K562 (cell line): ENCODE measurements around the gene C3orf85. TPM values are rescaled to one million over a fixed set of nuclear protein-coding genes. Genes with fewer than 3 reads are reported as not detected.

Experiments
- ATAC-seq: fragments of 200-7000 bp; cut with Tn5 transposase; 3 replicates; pipeline ENCODE4 v1.9.1; 2020; ENCODE audit warnings: moderate library complexity
- BruUV-seq: library from RNA; stranded (reverse); fragments of 400-500 nt; replicated peaks from 2 replicates; lab custom pipeline; 2021; lab: Mats Ljungman, UMichigan
- CTCF ChIA-PET: fragments of 300-600 bp; formaldehyde crosslinking; extraction: SDS; loops from one replicate; lab custom pipeline; 2021; ENCODE audit warnings: low intra/inter-chr PET ratio; lab: Yijun Ruan, JAX
- POLR2A ChIA-PET: fragments of 300-600, 350-650 bp; sonication (Branson Sonifier 250); formaldehyde crosslinking; extraction: SDS; loops from one replicate; lab custom pipeline; 2021; ENCODE audit warnings: antibody characterized with exemption, inconsistent platforms; lab: Yijun Ruan, JAX
- DNase-seq, 4 experiments: peaks; one replicate each; pipeline versions ENCODE4 v3.0.0 to v3.0.0-alpha.2; 2011 to 2018; ENCODE audit warnings: low spot score in 3 of 4, mixed read lengths in 3 of 4; ENCODE audit errors: extremely low read depth in 1 of 4
- FAIRE-seq: peaks from 2 replicates; lab custom pipeline; 2011; peaks lifted over from hg19 to GRCh38; lab: Jason Lieb, UNC
- H2AFZ ChIP-seq: 2 replicates; pipeline ENCODE4 v1.6.0; 2011; ENCODE audit warnings: low read depth, low read length, control low read depth, inconsistent platforms
- H3K27ac ChIP-seq: fragments of 200-600 bp; 3 replicates; pipeline ENCODE4 v1.8.0; 2011; ENCODE audit warnings: low read depth, mild to moderate bottlenecking, control low read depth, inconsistent platforms, low read length, moderate library complexity, mixed read lengths; ENCODE audit errors: extremely low read depth
- H3K27me3 ChIP-seq, 2 experiments: fragments of 300-600 bp in 1 of 2; 2 replicates in 1 of 2; 3 replicates in 1 of 2; pipeline versions ENCODE4 v1.6.0 to v1.8.0; 2011; ENCODE audit warnings: inconsistent platforms in 2 of 2, low read length in 2 of 2, mild to moderate bottlenecking in 1 of 2, mixed read lengths in 1 of 2, moderate library complexity in 1 of 2; ENCODE audit not compliant: control insufficient read depth in 2 of 2, insufficient read depth in 2 of 2
- H3K36me3 ChIP-seq: fragments of 300-600 bp; 3 replicates; pipeline ENCODE4 v1.8.0; 2011; ENCODE audit warnings: mild to moderate bottlenecking, low read length, inconsistent platforms; ENCODE audit not compliant: control insufficient read depth, insufficient read depth
- H3K4me1 ChIP-seq, 2 experiments: fragments of 200-600 bp in 1 of 2; replicated peaks in 1 of 2; 2 replicates in 1 of 2; 3 replicates in 1 of 2; pipeline versions ENCODE4 v1.5.1 to v1.8.0; 2011; ENCODE audit warnings: inconsistent platforms in 2 of 2, low read length in 2 of 2, mild to moderate bottlenecking in 1 of 2, mixed read lengths in 1 of 2, moderate library complexity in 1 of 2; ENCODE audit not compliant: control insufficient read depth in 2 of 2, insufficient read depth in 2 of 2
- H3K4me2 ChIP-seq: 2 replicates; pipeline ENCODE4 v1.6.1; 2011; ENCODE audit warnings: low read length, control low read depth, inconsistent platforms, mixed read lengths; ENCODE audit not compliant: insufficient read depth
- H3K4me3 ChIP-seq: fragments of 200-600 bp; sonication (generic), shearing (Covaris generic); 2 replicates; pipeline ENCODE4 v1.5.1; 2016; ENCODE audit warnings: control low read depth, inconsistent platforms
- H3K79me2 ChIP-seq: fragments of 200-600 bp; 3 replicates; pipeline ENCODE4 v1.8.0; 2011; ENCODE audit warnings: low read length, inconsistent platforms; ENCODE audit not compliant: control insufficient read depth, insufficient read depth
- H3K9ac ChIP-seq, 2 experiments: 2 replicates each; pipeline versions ENCODE4 v1.6.0 to v1.6.1; 2011; ENCODE audit warnings: low read depth in 2 of 2, low read length in 2 of 2, control low read depth in 1 of 2, inconsistent platforms in 1 of 2, mild to moderate bottlenecking in 1 of 2, mixed read lengths in 1 of 2; ENCODE audit not compliant: insufficient read depth in 1 of 2
- H3K9me1 ChIP-seq: one replicate; pipeline ENCODE4 v1.6.0; 2011; ENCODE audit warnings: inconsistent platforms, mild to moderate bottlenecking, low read length, moderate library complexity; ENCODE audit not compliant: control insufficient read depth, insufficient read depth
- H3K9me3 ChIP-seq: replicated peaks from 2 replicates; pipeline ENCODE4 v1.5.1; 2011; ENCODE audit warnings: low read depth, low read length, inconsistent platforms; ENCODE audit not compliant: control insufficient read depth, insufficient read depth
- H4K20me1 ChIP-seq: replicated peaks from 2 replicates; pipeline ENCODE4 v1.6.1; 2011; ENCODE audit warnings: low read length, inconsistent platforms, mixed read lengths; ENCODE audit not compliant: control insufficient read depth, insufficient read depth
- ATF1 ChIP-seq, 2 experiments: fragments of 450-650 bp in 1 of 2; IDR thresholded peaks; 2 replicates each; pipeline ENCODE4 v1.6.1; 2016; ENCODE audit warnings: missing compliant biosample characterization in 1 of 2, missing genetic modification characterization in 1 of 2
- ATF6 ChIP-seq: sonication (generic); formaldehyde crosslinking; IDR thresholded peaks from 2 replicates; pipeline ENCODE4 v1.4.0; 2020; ENCODE audit warnings: mild to moderate bottlenecking, missing genetic modification reagents
- CBX2 ChIP-seq: fragments of 200-600 bp; sonication (generic); IDR thresholded peaks from one replicate; pipeline ENCODE4 v1.6.1; 2012; ENCODE audit warnings: mild to moderate bottlenecking, low read length, inconsistent platforms; ENCODE audit not compliant: insufficient read depth, poor library complexity, severe bottlenecking
- CCAR2 ChIP-seq: fragments of 200-400 bp; formaldehyde crosslinking; IDR thresholded peaks from 2 replicates; pipeline ENCODE4 v1.6.1; 2017; ENCODE audit warnings: mild to moderate bottlenecking, low read depth, low read length
- FOXA3 ChIP-seq, 2 experiments: fragments of 450-650 bp in 1 of 2; sonication (generic) in 1 of 2; formaldehyde crosslinking; IDR thresholded peaks in 1 of 2; conservative IDR thresholded peaks in 1 of 2; 2 replicates each; pipeline versions ENCODE4 v1.4.0 to v1.8.0; 2020 to 2022; ENCODE audit warnings: mild to moderate bottlenecking in 2 of 2, missing genetic modification reagents in 1 of 2
- FOXJ3 ChIP-seq: sonication (generic); formaldehyde crosslinking; IDR thresholded peaks from 2 replicates; pipeline ENCODE4 v1.4.0; 2020; ENCODE audit warnings: mild to moderate bottlenecking, missing genetic modification reagents
- IRF9 ChIP-seq: fragments of 450-650 bp; IDR thresholded peaks from 2 replicates; pipeline ENCODE4 v1.6.1; 2016; ENCODE audit warnings: missing biosample characterization, missing genetic modification characterization
- LARP7 ChIP-seq: fragments of 450-650 bp; IDR thresholded peaks from 2 replicates; pipeline ENCODE4 v1.6.1; 2016
- RBM39 ChIP-seq: fragments of 200-400 bp; formaldehyde crosslinking; optimal IDR thresholded peaks from 2 replicates; pipeline ENCODE3; 2018; ENCODE audit warnings: low read depth, low read length
- SETDB1 ChIP-seq: IDR thresholded peaks from one replicate; pipeline ENCODE4 v1.6.1; 2012; ENCODE audit warnings: low read length, control low read depth, inconsistent platforms
- SMAD2 ChIP-seq: fragments of 150-350 bp; IDR thresholded peaks from 2 replicates; pipeline ENCODE4 v1.6.1; 2014; ENCODE audit warnings: low read depth, mild to moderate bottlenecking, low read length
- TBP ChIP-seq: optimal IDR thresholded peaks from 2 replicates; pipeline ENCODE3; 2011; ENCODE audit warnings: low read depth, low read length, improper control_type of control experiment
- U2AF1 ChIP-seq: fragments of 200-400 bp; formaldehyde crosslinking; optimal IDR thresholded peaks from 2 replicates; pipeline ENCODE3; 2017; ENCODE audit warnings: mild to moderate bottlenecking, low read depth, low read length, moderate library complexity
- YY1 ChIP-seq, 3 experiments: IDR thresholded peaks; 2 replicates each; pipeline ENCODE4 v1.6.1; 2011; ENCODE audit warnings: low read length in 2 of 3, mild to moderate bottlenecking in 2 of 3, moderate library complexity in 2 of 3, borderline replicate concordance in 1 of 3, control low read depth in 1 of 3, low read depth in 1 of 3; ENCODE audit not compliant: insufficient read depth in 3 of 3, insufficient replicate concordance in 2 of 3, control insufficient read depth in 1 of 3, insufficient read length in 1 of 3; ENCODE audit errors: extremely low read depth in 1 of 3
- ZNF778 ChIP-seq: fragments of 450-650 bp; formaldehyde crosslinking; IDR thresholded peaks from 2 replicates; pipeline ENCODE4 v1.4.0; 2020; ENCODE audit warnings: mild to moderate bottlenecking, moderate library complexity
- WGBS: fragments of 100-300 bp; shearing (Covaris generic); methylation state at CpG from one replicate; pipeline ENCODE4 v1.1.6; 2016; ENCODE audit warnings: low coverage, mixed read lengths; ENCODE audit not compliant: insufficient coverage; ENCODE audit errors: missing lambda C conversion rate; 5-methylcytosine and 5-hydroxymethylcytosine counted together
- in situ Hi-C: fragments of 300-500 bp; cut with MboI; formaldehyde crosslinking; loops from 4 replicates; pipeline ENCODE4 v1.15.0; 2018; ENCODE audit warnings: inconsistent platforms, mixed read lengths
- intact Hi-C: fragments of 100-400 bp; cut with micrococcal nuclease; formaldehyde crosslinking; loops from 2 replicates; pipeline ENCODE4 v1.14.2; 2022
- polyA plus RNA-seq, 8 experiments: library from polyadenylated mRNA; depleted of rRNA in 4 of 8; stranded (reverse) in 5 of 8; unstranded in 3 of 8; fragments of >200 nt; fragmentation: Nextera tagmentation in 2 of 8; fragmentation: Illumina TruSeq in 1 of 8; extraction: Ambion mirVana in 2 of 8; extraction: Trizol in 1 of 8; gene quantifications; 2 replicates each; pipeline versions ENCODE4 v1.2.1 to v1.2.3, GENCODE V29; 2011 to 2014; ENCODE audit warnings: inconsistent platforms in 1 of 8, missing spikeins in 1 of 8
- total RNA-seq, 7 experiments: library from RNA; depleted of rRNA in 6 of 7; stranded (reverse); fragments of >200 nt in 6 of 7; fragmentation: Illumina TruSeq in 2 of 7; extraction: Trizol in 2 of 7; gene quantifications; 2 replicates each; pipeline versions ENCODE4 v1.2.1 to v1.2.3, GENCODE V29; 2011 to 2021; ENCODE audit warnings: low replicate concordance in 1 of 7

Gene C3orf85
- total and polyA plus RNA-seq, 9 of the 15 experiments (the other 6 are each of a cell fraction or from before 2014, with no cell fraction given), result not detected

GRCh38 chr3:109191421-109191820, 54.9 kb downstream of the C3orf85 start:
- FAIRE-seq (no peak), ATAC-seq (no peak), DNase-seq (no peak)
- Histone ChIP-seq H3K9me1 (no peaks in the 10 kb centered on the region), H4K20me1 (no peaks in the 10 kb centered on the region), H3K4me1 (no peaks in the 10 kb centered on the region), H3K27me3 (no peaks in the 10 kb centered on the region), H3K36me3 (no peaks in the 10 kb centered on the region), H3K4me3 (no peak overlapping the region), H3K9ac (no peak overlapping the region), H3K9me3 (no peaks in the 10 kb centered on the region), H3K27ac (no peak overlapping the region), H3K79me2 (no peaks in the 10 kb centered on the region), H3K4me2 (no peak overlapping the region), H2AFZ (no peak overlapping the region)
- TF ChIP-seq TBP (no peak), CCAR2 (no peak), SMAD2 (no peak), IRF9 (tag) (no peak), YY1 (IDR thresholded peaks at IDR 0.05; ENCODE audit: borderline replicate concordance in 1 of 3, control insufficient read depth in 1 of 3, extremely low read depth in 1 of 3, insufficient read depth in 3 of 3, insufficient read length in 1 of 3, insufficient replicate concordance in 2 of 3, low read depth in 1 of 3, low read length in 2 of 3) (no peak), ZNF778 (CRISPR knock-in tag) (no peak), LARP7 (no peak), RBM39 (no peak), CBX2 (no peak), U2AF1 (no peak), SETDB1 (no peak), ATF1 (CRISPR knock-in tag; IDR thresholded peaks at IDR 0.05) (no peak), ATF1 (tag; IDR thresholded peaks at IDR 0.05) (no peak), ATF6 (CRISPR knock-in tag) (no peak), FOXA3 (CRISPR knock-in tag; conservative IDR thresholded peaks at IDR 0.05 in 1 of 2, IDR thresholded peaks at IDR 0.05 in 1 of 2) (no peak), FOXJ3 (CRISPR knock-in tag) (no peak)
- ChIA-PET CTCF (no interaction called here), POLR2A (no interaction called here)
- in situ Hi-C loops (no loop called here), intact Hi-C loops (no loop called here)
- no TSS peak for BruUV-seq
- WGBS, result 0% methylated on average over 1 of the region's 1 CpG
